Common myeloid progenitor, CD34-positive (primary cell): ENCODE data around the gene ERMN. TPM values are rescaled to one million over a fixed set of nuclear protein-coding genes. Genes with fewer than 3 reads are reported as not detected.
"Not testable (repeated sequence)": the region's sequence is repeated elsewhere in the genome, so short reads cannot be mapped to it uniquely, and the experiment has no call there.

Experiments
- CTCF ChIA-PET: fragments of 350-600 bp; sonication (Branson Sonifier 250); formaldehyde crosslinking; loops from one replicate; lab custom pipeline; 2021; ENCODE audit warnings: antibody characterized with exemption; lab: Charles Lee
- POLR2A ChIA-PET: fragments of 350-600 bp; sonication (Branson Sonifier 250); formaldehyde crosslinking; loops from one replicate; lab custom pipeline; 2021; ENCODE audit warnings: antibody characterized with exemption; lab: Charles Lee
- DNase-seq, 3 donors: peaks; one replicate each; pipeline versions ENCODE4 v3.0.0 to v3.0.0-alpha.2; 2013
- H3K27ac ChIP-seq, 2 experiments: 1 replicate in 1 of 2; 2 replicates in 1 of 2; pipeline ENCODE4 v1.7.0; 2013; ENCODE audit warnings: inconsistent platforms in 2 of 2, low read length in 2 of 2, mild to moderate bottlenecking in 2 of 2, low read depth in 1 of 2, moderate library complexity in 1 of 2; ENCODE audit not compliant: severe bottlenecking in 2 of 2, insufficient read depth in 1 of 2, poor library complexity in 1 of 2
- H3K27me3 ChIP-seq, 5 experiments: replicated peaks in 2 of 5; 1 replicate in 3 of 5; 2 replicates in 2 of 5; pipeline versions ENCODE4 v1.6.1 to v1.7.0; 2013; ENCODE audit warnings: low read length in 4 of 5, mild to moderate bottlenecking in 2 of 5, moderate library complexity in 2 of 5, inconsistent platforms in 1 of 5; ENCODE audit not compliant: insufficient read depth in 5 of 5, control insufficient read depth in 4 of 5
- H3K36me3 ChIP-seq, 4 experiments: 1 replicate in 2 of 4; 2 replicates in 2 of 4; pipeline versions ENCODE4 v1.6.1 to v1.7.0; 2013; ENCODE audit warnings: low read length in 3 of 4, control low read depth in 1 of 4, mild to moderate bottlenecking in 1 of 4; ENCODE audit not compliant: control insufficient read depth in 4 of 4, insufficient read depth in 4 of 4
- H3K4me1 ChIP-seq, 4 experiments: 1 replicate in 3 of 4; 2 replicates in 1 of 4; pipeline versions ENCODE4 v1.6.1 to v1.7.1; 2013; ENCODE audit warnings: low read length in 3 of 4, mild to moderate bottlenecking in 3 of 4, control low read depth in 1 of 4, inconsistent platforms in 1 of 4, moderate library complexity in 1 of 4; ENCODE audit not compliant: control insufficient read depth in 4 of 4, insufficient read depth in 4 of 4; ENCODE audit errors: control extremely low read depth in 1 of 4
- H3K4me3 ChIP-seq, 7 experiments: 1 replicate in 4 of 7; 2 replicates in 3 of 7; pipeline versions ENCODE4 v1.5.1 to v1.7.0; 2013; ENCODE audit warnings: mild to moderate bottlenecking in 7 of 7, low read length in 6 of 7, moderate library complexity in 6 of 7, inconsistent platforms in 2 of 7, low read depth in 2 of 7, control low read depth in 1 of 7; ENCODE audit not compliant: insufficient read depth in 4 of 7, control insufficient read depth in 1 of 7; ENCODE audit errors: extremely low read depth in 1 of 7
- H3K9me3 ChIP-seq, 5 experiments: 1 replicate in 4 of 5; 2 replicates in 1 of 5; pipeline versions ENCODE4 v1.6.1 to v1.7.1; 2013; ENCODE audit warnings: low read length in 4 of 5, mild to moderate bottlenecking in 2 of 5, inconsistent platforms in 1 of 5, low read depth in 1 of 5, moderate library complexity in 1 of 5; ENCODE audit not compliant: control insufficient read depth in 4 of 5, insufficient read depth in 2 of 5; ENCODE audit errors: control extremely low read depth in 1 of 5
- WGBS: methylation state at CpG from one replicate; pipeline ENCODE4 v1.1.5; 2013; ENCODE audit not compliant: insufficient coverage; 5-methylcytosine and 5-hydroxymethylcytosine counted together
- polyA plus RNA-seq: library from polyadenylated mRNA; unstranded; fragments of 120-200 nt; gene quantifications from one replicate; pipeline ENCODE4 v1.2.1, GENCODE V29; 2013

The ERMN gene, protein sequence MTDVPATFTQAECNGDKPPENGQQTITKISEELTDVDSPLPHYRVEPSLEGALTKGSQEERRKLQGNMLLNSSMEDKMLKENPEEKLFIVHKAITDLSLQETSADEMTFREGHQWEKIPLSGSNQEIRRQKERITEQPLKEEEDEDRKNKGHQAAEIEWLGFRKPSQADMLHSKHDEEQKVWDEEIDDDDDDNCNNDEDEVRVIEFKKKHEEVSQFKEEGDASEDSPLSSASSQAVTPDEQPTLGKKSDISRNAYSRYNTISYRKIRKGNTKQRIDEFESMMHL
- polyA plus RNA-seq = 3.4 TPM

- no peaks in the 10 kb centered on the region for H3K27me3 ChIP-seq
- H3K9me3 ChIP-seq = no peaks in the 10 kb centered on the region
- H3K4me3 ChIP-seq = no peak within 1 kb of the TSS
- peaks cover 0 to 2% (median 0%) of the 10 kb centered on the region in 4 experiments for H3K36me3 ChIP-seq
- no peak for DNase-seq
- peaks cover 0 to 2% (median 0%) of the 10 kb centered on the region in 4 experiments for H3K4me1 ChIP-seq
- ChIA-PET POLR2A (interaction anchor here (0.6 kb wide), 1 partner anchor 88 kb away, joined by 3 read pairs; no protein-coding TSS in a partner anchor), CTCF (interaction anchor here (0.5 to 7.9 kb wide), 15 partner anchors 8 to 951 kb away, joined by 3 to 91 read pairs (median 5); no protein-coding TSS in a partner anchor)
- H3K27ac ChIP-seq = no peak within 1 kb of the TSS
Observed at GRCh38 chr2:157325786-157326185, at the start of gene ERMN. TSS of gene ERMN (minus strand) at chr2:157325824. CDS start at chr2:157325642, 182 bp downstream.

- H3K4me3 ChIP-seq = no peak overlapping the region
- no peaks in the 10 kb centered on the region for H3K4me1 ChIP-seq
- H3K9me3 ChIP-seq = peaks cover 0 to 19% (median 11%) of the 10 kb centered on the region in 5 experiments
- CTCF ChIA-PET = no interaction called here
- peaks cover 0 to 2% (median 0%) of the 10 kb centered on the region in 4 experiments for H3K36me3 ChIP-seq
- no peak overlapping the region for H3K27ac ChIP-seq
- WGBS = 100% methylated on average over 1 of the region's 1 CpG
- POLR2A ChIA-PET = no interaction called here
- no peaks in the 10 kb centered on the region for H3K27me3 ChIP-seq
- peak in 1 of 3 donors; percentile 9 for DNase-seq
Observed at GRCh38 chr2:157375384-157375783, 49.8 kb upstream of the ERMN start.

GRCh38 chr2:157368508-157368907 lies 42.9 kb upstream of the ERMN start:
- H3K4me3 ChIP-seq, H3K9me3 ChIP-seq, H3K27me3 ChIP-seq, H3K36me3 ChIP-seq, CTCF ChIA-PET, H3K27ac ChIP-seq, POLR2A ChIA-PET, DNase-seq: not testable (repeated sequence)
- WGBS = no CpG with 5 or more reads among the region's 25 CpGs
- H3K4me1 ChIP-seq = peaks cover 0 to 14% (median 5%) of the 10 kb centered on the region in 4 experiments

- Histone ChIP-seq H3K27ac (no peak overlapping the region), H3K4me3 (no peak overlapping the region), H3K9me3 (no peaks in the 10 kb centered on the region), H3K4me1 (peaks cover 0 to 18% (median 5%) of the 10 kb centered on the region in 4 experiments), H3K36me3 (no peaks in the 10 kb centered on the region), H3K27me3 (no peaks in the 10 kb centered on the region)
- POLR2A ChIA-PET = no interaction called here
- no peak for DNase-seq
- CTCF ChIA-PET = no interaction called here
- WGBS = 100% methylated on average over 1 of the region's 1 CpG
Observed at GRCh38 chr2:157367704-157368103, 42.1 kb upstream of the ERMN start.

GRCh38 chr2:157364257-157364974 lies 38.8 kb upstream of the ERMN start:
- Histone ChIP-seq H3K9me3 (peaks cover 0 to 13% (median 8%) of the 10 kb centered on the region in 5 experiments), H3K4me3 (no peak overlapping the region), H3K4me1 (peaks cover 0 to 18% (median 5%) of the 10 kb centered on the region in 4 experiments), H3K27ac (no peak overlapping the region), H3K36me3 (peaks cover 0 to 3% (median 0%) of the 10 kb centered on the region in 4 experiments), H3K27me3 (no peaks in the 10 kb centered on the region)
- POLR2A ChIA-PET = no interaction called here
- DNase-seq = peak in 2 of 3 donors; percentile 36 to 51
- WGBS = 0% methylated on average over 2 of the region's 2 CpGs
- CTCF ChIA-PET = interaction anchor here (0.9 to 1.2 kb wide), 3 partner anchors 11 to 29 kb away, joined by 3 read pairs; no protein-coding TSS in a partner anchor

DNA sequence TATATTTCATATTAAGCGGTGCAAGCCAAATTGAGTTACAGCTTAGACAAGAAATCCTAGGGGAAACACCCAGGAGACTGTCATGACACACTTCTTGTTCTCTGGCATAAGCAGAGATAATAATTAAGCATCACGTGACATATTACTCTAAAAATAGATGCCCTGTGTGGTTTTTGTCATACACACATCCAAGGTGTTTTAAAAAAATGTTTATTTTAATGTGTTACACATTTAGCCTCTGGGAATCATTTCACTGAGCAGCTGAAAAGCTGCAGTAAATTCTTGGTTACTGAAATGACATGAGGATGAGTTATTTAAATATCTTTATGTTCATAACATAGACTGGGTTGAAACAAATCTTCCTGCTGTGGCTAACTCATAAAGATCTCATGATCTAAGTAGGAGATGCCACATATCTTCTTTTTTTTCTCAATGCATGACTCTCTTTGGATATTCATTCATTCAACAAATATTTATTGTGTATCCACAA lies 38.0 kb upstream of the ERMN start:
- H3K4me1 ChIP-seq = peaks cover 0 to 18% (median 5%) of the 10 kb centered on the region in 4 experiments
- H3K36me3 ChIP-seq = peaks cover 0 to 3% (median 0%) of the 10 kb centered on the region in 4 experiments
- peaks cover 0 to 13% (median 8%) of the 10 kb centered on the region in 5 experiments for H3K9me3 ChIP-seq
- WGBS = 100% methylated on average over 1 of the region's 2 CpGs
- peak in 2 of 3 donors; percentile 7 to 40 for DNase-seq
- H3K4me3 ChIP-seq = no peak overlapping the region
- ChIA-PET CTCF (interaction anchor here (1.0 to 1.2 kb wide), 2 partner anchors 26 to 28 kb away, joined by 3 read pairs; no protein-coding TSS in a partner anchor), POLR2A (no interaction called here)
- no peaks in the 10 kb centered on the region for H3K27me3 ChIP-seq
- no peak overlapping the region for H3K27ac ChIP-seq
